HG02571 (cell line): ENCODE results near the gene OR10G4.
"Not testable (repeated sequence)": the region's sequence is repeated elsewhere in the genome, so short reads cannot be mapped to it uniquely, and the experiment has no call there.

Source experiments
- ATAC-seq: cut with Tn5 transposase; IDR thresholded peaks from one replicate; pipeline ENCODE4 v1.9.1; 2021; ENCODE audit warnings: mild to moderate bottlenecking, moderate library complexity; ENCODE audit not compliant: unreplicated experiment

Gene OR10G4

GRCh38 chr11:124012697-124013096 lies at the start of gene OR10G4:
Gene OR10G4 (plus strand): TSS chr11:124012997. CDS start chr11:124015575, 2,578 bp downstream.
- no peak for ATAC-seq

GRCh38 chr11:123973816-123974215 lies 39.0 kb upstream of the OR10G4 start:
- ATAC-seq, result no peak

GRCh38 chr11:123976770-123977560 lies 35.8 kb upstream of the OR10G4 start:
- ATAC-seq, result no peak

- no peak for ATAC-seq
Observed at GRCh38 chr11:123977731-123978347, 35.0 kb upstream of the OR10G4 start, which contains the start of gene OR10S1. Gene OR10S1 (minus strand): TSS chr11:123977781. CDS start chr11:123977664, 117 bp downstream.

GRCh38 chr11:123979311-123979710 lies 33.5 kb upstream of the OR10G4 start:
- no peak for ATAC-seq

- ATAC-seq, result no peak
Observed at GRCh38 chr11:123995119-123995518, 17.7 kb upstream of the OR10G4 start, which contains the start of gene OR10G6. Gene OR10G6 (minus strand): TSS chr11:123995161. CDS start chr11:123995161, 0 bp downstream.

GRCh38 chr11:124015837-124016236 lies 3.0 kb downstream of the OR10G4 start:
- not testable (repeated sequence) for ATAC-seq

GRCh38 chr11:124026498-124026897 lies 13.7 kb downstream of the OR10G4 start, which contains the start of gene OR10G8:
Gene OR10G8 (plus strand): TSS chr11:124026798. CDS start chr11:124029623, 2,825 bp downstream.
- ATAC-seq, result no peak

- ATAC-seq, result no peak
Observed at GRCh38 chr11:124036666-124037065, 23.9 kb downstream of the OR10G4 start.

- ATAC-seq, result no peak
Observed at GRCh38 chr11:124039557-124039956, 26.8 kb downstream of the OR10G4 start.

GRCh38 chr11:124041254-124041653 lies 28.5 kb downstream of the OR10G4 start, which contains the start of gene OR10G7:
Gene OR10G7 (minus strand): TSS chr11:124041325. CDS start chr11:124039001, 2,324 bp downstream.
- ATAC-seq, result no peak

GRCh38 chr11:124043420-124043819 lies 30.6 kb downstream of the OR10G4 start:
- no peak for ATAC-seq

- no peak for ATAC-seq
Observed at GRCh38 chr11:124050748-124051147, 38.0 kb downstream of the OR10G4 start.

GRCh38 chr11:124052966-124053365 lies 40.2 kb downstream of the OR10G4 start:
- no peak for ATAC-seq
